ENCODE results near the gene PRKAR2B.
"Not testable (repeated sequence)": the region's sequence is repeated elsewhere in the genome, so short reads cannot be mapped to it uniquely, and the experiment has no call there.

PRKAR2B gene

DNA sequence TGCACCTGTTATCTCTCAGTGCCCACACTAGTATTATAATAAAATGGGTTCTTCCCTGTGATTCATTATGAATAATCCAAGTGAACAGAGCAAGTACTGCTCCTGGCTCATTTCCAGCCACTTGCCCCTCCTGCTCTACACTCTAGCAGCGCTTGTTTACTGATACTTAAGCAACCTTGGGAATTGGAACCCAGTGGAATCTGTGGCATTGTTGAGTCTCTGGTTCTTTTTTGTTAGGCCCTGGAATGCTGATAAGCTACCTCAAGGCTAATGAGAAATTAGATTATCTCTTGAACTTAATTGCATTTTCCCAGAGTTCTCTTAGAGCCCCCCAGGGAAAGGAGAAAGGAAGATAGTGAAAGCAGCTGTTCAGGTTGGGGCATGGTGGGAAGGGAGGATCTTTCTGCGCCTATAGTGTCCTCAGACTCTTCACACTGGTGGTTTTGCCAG lies 34.0 kb downstream of the PRKAR2B start:
- peak; percentile 83 for DNase-seq (ENCODE audit: low spot score)

DNA sequence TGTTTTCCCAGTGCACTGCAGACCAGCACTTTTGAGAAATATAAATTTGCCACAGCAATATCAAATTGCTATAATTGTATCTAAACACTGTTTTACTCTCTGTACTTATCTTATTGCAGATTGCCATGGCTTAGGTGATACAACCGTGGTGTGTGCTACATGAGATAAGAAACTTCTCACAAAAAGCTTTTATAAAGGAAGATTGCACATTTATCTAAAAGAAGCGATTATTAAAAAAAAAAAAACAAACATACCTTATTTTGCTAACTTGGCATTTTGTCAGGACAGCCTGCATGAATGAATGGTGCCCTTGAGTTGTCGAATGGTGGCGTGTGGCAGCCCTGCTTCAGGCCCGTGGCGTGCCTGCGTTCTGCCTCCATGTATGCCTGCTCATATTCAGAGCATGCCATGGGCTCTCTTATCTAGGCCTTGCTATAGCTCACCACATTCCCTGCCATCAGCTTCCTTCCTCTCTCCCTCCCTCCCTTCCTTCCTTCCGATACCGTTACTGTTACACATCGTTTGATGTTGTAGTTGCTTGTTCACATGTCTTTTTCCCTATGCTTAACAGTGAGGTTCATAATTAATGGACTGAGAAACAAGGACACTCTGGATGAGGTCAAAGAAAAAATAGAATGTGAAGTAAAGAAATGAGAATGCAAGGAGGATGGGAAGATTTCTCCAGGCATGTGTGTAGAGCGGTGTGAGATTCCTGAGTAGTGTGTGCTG lies 34.9 kb downstream of the PRKAR2B start:
- DNase-seq (ENCODE audit: low spot score), result no peak

DNA sequence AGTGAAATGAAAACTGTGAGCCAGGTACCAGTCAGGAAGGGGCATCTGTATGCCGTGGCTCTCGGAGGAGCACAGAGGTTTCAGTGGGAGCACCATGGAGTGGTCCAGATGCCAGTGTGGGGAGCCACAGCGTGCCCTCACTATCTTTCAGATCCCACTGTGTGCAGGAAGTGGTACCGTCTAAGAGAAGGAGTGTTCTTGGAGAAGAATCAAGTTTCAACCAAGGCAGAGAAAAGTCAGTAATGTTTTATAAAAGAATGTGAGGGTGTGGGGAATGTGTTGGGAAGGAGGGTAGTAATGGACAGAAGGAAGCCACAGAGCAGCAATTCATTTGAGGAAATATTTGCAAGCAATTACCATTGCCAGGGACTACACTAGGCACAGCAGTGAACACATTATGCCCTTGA lies 35.6 kb downstream of the PRKAR2B start:
- DNase-seq (ENCODE audit: low spot score), result no peak

DNA sequence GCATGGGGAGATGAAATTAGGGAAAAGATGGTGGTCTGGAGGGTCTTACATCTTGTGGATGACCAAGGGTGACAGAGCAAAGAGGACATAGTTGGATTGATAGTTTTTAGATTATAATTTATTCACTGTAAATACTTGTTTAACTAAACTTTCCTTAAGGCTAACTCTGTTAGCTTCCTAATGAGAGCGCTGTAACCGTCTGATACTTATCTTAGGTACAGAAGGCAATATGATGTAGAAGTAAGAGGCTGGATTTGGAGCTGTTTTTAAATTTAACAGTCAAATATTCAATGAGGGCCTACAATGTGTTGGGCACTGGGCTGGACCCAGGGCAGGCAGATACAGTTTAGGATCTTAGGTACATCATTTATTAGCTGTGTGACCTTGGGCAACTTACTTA lies 36.0 kb downstream of the PRKAR2B start:
- DNase-seq (ENCODE audit: low spot score), result no peak

DNA sequence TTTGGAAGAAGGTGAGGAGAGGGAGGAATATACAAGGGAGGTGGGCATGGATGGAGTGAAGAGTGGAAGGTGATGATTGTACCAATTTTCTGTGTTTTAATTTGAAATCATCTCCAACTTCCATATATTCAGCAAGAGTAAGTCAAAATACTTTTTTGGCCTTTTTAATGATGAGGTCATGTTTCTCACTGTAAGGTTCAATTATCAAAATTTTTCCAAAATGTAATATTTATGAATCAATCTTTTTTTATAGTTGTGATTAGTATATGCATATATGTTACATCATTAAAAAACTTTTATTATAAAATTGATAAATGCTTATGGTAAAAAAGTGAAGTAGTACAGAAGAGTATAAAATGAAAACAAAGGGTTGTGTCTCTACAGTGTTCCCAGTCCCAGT lies 40.7 kb downstream of the PRKAR2B start:
- no peak for DNase-seq (ENCODE audit: low spot score)

DNA sequence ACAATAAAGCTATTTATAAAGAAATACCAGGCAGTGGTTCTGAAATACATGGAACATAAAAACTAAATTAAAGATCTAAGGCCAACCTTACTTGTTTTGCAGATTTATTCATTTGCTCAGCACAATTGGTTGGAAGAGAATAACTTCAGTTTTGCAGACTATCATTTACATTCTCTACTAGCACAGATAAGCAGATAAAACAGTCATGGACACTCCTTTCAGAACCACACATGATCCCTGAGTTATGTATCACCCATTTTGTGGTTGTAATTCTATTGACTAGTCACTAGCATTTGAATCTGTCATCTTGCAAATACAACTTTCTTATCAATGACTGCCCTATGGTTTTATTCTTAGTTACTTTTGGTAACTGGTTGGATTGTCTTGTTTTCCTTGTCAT lies 45.1 kb downstream of the PRKAR2B start:
- DNase-seq (ENCODE audit: low spot score), result no peak

DNA sequence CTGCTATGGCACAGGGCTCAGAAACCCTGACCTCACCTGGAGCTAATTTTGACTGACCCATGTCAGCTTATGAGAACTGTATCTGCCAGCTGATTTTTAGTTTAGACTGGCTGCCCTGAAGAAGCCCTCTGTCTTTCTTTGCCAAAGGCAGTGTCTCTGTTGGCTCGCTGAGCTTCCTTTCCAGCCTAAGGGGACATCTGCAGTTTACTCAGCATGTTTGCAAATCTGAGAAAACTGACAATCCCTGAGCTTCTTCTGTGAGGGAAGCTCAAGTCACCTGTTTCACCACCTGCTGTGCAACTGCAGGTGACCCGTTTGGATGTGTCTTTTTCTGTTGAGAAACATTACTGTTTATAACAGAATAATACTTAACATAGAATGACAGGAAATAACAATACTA lies 46.0 kb downstream of the PRKAR2B start:
- no peak for DNase-seq (ENCODE audit: low spot score)

DNA sequence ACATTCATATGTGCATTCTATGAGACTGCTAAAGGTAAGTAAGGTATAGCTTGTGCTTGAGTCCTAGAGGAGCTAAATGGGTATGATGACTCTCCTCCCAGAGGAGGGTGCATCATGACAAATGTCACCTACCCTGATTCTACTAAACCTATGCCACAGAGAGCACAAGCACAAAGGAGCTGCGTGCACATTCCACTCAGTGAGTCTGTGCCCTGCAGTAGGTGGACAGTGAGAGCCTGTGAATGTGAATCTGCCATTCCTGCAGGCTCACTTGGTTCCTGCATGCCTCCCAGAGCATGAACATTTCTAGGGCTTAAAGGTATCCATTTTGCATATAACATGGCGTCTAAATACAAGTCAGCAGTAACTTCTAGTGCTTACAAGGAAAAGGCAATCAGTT lies 46.8 kb downstream of the PRKAR2B start:
- DNase-seq (ENCODE audit: low spot score), result no peak

DNA sequence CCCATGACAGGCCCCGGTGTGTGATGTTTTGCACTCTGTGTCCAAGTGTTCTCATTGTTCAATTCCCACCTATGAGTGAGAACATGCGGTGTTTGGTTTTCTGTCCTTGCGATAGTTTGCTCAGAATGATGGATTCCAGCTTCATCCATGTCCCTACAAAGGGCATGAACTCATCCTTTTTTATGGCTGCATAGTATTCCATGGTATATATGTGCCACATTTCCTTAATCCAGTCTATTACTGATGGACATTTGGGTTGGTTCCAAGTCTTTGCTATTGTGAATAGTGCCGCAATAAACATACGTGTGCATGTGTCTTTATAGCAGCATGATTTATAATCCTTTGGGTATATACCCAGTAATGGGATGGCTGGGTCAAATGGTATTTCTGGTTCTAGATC lies 49.2 kb downstream of the PRKAR2B start:
- DNase-seq (ENCODE audit: low spot score), result not testable (repeated sequence)

DNA sequence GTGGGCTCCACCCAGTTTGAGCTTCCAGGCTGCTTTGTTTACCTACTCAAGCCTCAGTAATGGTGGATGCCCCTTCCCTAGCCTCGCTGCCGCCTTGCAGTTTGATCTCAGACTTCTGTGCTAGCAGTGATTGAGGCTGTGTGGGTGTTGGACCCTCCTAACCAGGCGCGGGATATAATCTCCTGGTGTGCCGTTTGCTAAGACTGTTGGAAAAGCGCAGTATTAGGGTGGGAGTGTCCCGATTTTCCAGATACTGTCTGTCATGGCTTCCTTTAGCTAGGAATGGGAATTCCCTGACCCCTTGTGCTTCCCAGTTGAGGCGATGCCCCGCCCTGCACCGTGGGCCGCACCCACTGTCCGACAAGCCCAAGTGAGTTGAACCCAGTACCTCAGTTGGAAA lies 54.6 kb downstream of the PRKAR2B start:
- not testable (repeated sequence) for DNase-seq (ENCODE audit: low spot score)

DNA sequence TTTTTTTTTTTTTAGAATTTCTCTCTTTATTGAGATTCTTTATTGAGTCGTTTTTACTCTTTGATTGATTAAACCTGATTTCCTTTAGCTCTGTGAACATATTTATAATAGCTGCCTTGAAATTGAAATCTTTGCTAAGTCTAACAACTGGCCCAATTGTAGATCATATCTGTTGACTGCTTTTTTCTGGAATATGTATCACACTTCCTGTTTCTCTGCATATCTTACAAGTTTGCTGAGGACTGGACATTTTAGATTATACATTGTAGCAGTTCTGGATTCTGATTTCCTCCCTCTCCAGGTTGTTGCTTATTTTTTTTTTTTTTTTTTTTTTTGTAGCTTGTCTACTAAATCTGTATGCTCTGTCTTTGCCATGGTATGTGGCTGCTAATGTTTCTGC lies 56.3 kb downstream of the PRKAR2B start:
- DNase-seq (ENCODE audit: low spot score), result no peak

DNA sequence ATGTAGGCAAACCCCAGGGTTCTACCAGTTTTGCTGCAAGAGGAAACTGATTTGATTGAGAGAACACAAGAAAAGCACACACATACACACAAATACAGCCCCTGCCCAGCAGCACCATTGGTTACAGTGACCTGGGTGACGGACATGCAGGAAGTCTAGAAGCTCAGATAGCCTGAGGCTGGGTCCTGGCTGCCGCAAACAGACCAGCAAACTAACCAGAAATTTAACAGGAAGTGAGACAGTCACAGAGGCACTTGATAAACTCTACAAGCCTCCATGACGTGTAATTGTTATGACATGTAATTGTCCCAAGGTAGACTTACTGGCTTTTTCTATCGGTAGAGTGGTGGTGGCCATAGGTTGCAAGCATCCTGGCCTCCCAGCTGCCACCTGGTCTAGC lies 58.9 kb downstream of the PRKAR2B start:
- DNase-seq (ENCODE audit: low spot score), result no peak

DNA sequence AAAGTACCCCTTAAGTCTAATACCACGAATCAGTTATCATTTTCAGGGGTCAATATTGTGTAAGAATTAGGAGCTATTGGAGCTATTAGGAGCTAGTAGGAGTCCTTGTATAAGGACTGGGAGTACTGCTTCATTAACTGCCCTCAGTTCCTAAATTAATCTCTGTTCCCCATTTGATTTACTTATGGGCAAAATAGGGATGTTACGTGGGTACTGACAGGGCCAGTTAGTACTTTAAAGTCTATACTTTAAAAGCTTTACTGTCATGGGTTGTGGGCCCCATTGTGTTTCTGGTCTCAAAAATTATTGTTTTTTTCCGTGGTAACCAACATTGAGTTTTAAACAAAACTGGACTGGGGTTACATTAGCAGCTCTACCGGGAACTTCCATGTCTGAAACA lies 60.3 kb downstream of the PRKAR2B start:
- DNase-seq (ENCODE audit: low spot score), result no peak

DNA sequence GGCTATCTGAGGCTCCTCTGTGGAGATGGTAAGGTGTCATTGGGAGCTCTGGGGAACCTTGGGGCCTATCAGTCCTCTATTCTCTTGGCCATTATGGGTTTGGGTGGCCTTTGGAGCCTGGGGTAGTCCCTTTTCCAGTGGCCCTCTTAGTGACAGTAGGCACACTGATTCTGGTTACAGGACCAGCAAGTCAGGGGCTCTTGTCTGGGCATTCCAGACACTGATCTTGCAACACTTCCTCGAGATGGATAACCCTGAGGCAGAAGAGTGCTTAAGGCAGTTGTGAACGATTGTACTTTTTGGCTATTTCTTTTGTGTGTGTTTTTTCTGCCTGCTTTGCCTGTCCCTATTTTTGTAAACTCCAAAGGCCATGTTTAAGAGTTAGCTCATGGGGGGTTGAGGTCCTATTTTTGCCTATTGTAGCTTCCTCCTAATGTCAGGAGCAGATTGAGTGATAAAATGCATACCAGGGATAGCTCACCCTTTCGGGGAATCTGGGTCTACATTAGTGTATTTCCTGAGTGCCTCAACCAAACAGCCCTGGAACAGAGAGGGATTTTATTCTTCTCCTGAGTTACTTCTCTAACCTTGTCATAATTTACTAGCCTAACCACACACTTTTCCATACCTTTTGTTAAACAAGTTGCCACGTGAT lies 61.2 kb downstream of the PRKAR2B start:
- DNase-seq (ENCODE audit: low spot score), result no peak

DNA sequence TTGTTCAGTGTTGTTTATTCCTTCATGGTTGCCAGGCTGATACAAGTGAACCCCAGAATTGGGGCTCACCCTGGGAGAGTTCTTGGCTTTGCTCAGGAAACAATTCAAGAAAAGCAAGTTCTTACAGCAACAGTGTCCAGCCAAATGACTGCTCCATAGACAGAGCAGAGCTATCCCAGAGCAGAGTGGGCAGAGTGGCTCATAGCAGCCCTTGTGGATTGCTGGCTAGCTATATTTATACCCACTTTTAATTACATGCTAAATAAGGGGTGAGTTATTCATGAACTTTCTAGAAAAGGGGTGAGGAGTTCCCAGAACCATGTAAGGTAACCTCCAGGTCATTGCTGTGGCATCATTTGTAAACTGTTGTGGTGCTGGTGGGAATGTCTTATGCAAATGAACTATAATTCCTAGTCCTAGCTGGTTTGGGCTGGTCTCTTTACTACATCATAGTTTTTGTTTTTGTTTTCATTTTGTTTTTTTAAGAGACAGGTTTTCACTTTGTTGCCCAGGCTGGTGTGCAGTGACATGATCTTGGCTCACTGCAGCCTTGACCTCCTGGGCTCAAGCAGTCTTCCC lies 64.4 kb downstream of the PRKAR2B start:
- DNase-seq (ENCODE audit: low spot score), result no peak

DNA sequence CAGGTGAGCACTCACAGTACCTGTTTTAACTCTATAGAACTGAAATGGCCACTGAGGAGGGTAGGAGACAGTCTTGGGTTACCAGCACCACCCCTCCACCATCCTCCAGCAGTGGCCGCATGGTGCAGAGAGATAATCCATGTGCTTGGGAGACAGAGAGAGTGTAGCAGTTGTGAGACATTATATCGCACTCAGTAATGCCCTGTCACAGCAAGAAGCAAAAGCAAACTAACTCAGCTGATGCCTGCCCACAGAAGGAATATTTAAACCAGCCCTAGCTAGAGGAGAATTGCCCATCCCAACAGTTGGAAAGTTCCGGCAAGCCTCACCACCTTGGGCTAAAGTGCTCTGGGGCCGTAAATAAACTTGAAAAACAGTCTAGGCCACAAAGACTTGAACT lies 65.5 kb downstream of the PRKAR2B start:
- DNase-seq (ENCODE audit: low spot score), result no peak

DNA sequence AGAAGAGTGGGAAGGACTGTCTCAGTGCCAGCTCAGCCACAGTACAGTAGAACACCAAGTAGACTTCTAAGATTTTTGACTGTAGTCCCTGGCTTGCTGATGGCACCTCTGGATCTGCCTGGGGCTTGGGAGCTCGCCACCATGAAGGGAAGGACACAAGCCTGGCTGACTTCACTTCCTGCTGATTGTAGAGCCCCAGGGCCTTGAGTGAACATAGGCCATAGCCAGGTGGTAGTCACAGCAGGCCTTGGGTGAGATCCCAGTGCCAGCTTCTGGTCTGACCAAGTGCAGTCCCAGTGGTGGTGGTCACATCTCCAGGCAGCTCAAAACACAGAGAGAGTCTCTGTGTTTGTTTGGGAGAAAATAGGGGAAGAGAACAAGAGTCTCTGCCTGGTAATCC lies 66.7 kb downstream of the PRKAR2B start:
- DNase-seq (ENCODE audit: low spot score), result no peak

DNA sequence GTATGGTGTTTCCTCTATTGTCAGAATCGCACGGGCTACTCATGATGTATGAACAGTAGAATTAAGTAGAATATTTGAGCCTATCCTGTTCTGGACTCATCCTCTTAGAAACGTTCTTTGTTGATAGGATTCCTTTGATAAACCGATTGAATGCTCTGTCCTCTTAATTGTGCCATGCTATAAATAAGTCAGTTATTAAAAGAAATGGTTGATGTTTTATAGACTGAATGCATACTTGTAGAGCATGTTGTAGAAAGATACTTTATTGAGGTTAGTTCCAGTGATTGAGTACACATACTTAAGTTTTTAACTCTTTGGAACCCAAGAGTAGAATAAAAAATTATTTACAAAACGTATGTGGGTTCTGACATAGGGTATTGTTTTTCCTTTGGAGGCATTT lies 69.4 kb downstream of the PRKAR2B start:
- no peak for DNase-seq (ENCODE audit: low spot score)

DNA sequence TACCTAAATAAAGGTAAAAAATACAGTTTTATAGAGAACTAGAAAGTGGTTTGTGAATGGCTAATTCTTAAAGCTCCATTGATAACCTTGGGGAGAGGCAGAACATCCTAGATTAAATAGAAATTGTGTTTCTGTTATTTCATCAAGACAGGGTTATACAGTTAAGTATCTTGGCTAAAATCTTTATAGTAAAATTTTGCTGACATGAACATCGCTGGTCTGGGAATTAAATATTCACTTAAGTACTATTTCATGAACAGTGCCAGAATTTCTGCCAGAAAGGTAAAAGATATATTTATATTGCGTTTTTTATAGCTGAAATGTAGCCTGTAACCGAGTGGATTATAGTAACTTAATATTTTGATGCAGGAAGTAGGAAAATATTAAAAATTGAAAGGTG lies 70.6 kb downstream of the PRKAR2B start:
- no peak for DNase-seq (ENCODE audit: low spot score)

DNA sequence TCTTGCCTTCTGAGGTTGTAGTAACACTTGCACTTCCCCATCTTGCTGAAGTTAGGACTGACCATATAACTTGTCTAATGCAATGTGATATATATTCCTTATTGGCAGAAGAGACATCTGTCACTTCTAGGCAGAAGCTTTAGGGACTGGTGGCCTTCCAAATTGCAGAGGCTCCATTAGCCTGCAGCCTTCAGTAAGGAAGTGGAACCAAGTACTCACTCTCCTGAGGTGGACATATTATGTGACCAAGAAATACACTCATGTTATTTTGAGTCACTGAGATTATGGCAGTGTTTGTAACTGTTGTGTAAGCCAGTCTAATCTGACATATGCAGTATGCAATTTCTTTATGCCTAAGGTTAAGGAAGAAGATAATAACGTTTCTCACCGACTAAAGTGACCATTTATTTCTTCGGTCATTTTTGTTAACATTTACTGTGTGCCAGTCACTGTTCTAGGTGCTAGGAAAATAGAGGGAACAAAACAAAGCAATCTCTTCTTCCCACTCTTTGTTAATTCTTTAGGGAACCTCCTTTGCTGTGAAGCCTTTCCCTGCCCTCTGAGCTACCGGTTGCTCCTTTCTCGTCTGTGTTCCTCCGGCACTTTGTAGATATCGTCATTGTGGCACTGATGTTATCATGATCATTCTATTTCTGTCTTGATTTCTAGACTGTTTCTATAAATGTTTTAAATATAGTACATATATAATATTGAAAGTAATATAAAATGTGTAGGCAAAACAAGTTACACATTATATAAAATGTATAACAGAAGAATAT lies 71.4 kb downstream of the PRKAR2B start:
- DNase-seq (ENCODE audit: low spot score), result no peak

DNA sequence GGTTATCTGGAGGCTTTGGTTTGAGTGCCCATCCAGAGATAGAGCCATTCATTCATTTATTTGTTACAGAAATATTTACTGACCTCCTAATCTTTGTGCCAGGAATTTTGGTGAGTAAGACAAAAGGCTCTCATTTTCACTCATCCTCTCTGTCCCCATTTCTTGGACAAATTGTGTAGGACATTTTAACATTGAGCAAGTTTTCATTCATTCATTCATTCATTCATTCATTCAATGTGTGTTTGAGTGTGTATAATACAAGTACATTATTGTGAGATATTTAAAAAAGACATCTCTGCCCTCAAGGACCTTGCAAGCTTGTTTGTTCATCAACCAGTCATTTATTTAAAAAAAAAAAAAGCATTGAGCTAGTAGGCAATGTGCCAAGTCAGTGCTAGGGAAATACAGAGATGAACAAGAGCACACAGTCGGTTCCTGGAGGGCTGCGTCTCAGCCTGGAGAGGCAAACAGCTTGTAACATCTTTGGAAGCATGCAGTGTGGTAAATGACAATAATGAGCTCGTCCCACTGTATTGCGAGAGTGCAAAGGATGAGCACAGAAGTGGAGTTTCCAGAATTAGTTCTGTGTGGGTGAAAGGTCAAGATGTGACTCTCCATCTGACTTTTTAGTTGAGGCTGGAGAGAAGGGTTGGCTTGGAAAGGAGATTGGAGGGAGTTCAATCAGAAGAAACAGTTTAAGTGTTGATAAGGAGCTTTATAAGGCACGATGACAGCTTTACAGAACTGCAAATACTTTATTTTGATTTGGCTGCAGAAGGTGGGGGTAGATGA lies 73.8 kb downstream of the PRKAR2B start:
- DNase-seq (ENCODE audit: low spot score), result no peak
